Stimulated activated CD8-positive, alpha-beta memory T cell treated with anti-CD3 and anti-CD28 coated beads, Interleukin-7, amount 100 ng/mL, for 4 hours (primary cell): ENCODE data around the gene HDAC10.
A peak's percentile ranks its signal among the peaks of the same experiment; 100 is the strongest.

Experiments used
- DNase-seq, 2 donors: peaks; one replicate each; pipeline ENCODE4 v3.0.0-alpha.2; 2020; ENCODE audit warnings: low read depth in 2 of 2

HDAC10 gene

GRCh38 chr22:50257041-50257440 is 6.0 kb upstream of the HDAC10 start:
- no peak for DNase-seq

GRCh38 chr22:50256258-50256862 is 5.3 kb upstream of the HDAC10 start:
- no peak for DNase-seq

GRCh38 chr22:50255607-50256006 is 4.5 kb upstream of the HDAC10 start:
- no peak for DNase-seq

- no peak for DNase-seq
Observed at GRCh38 chr22:50255099-50255498, 4.0 kb upstream of the HDAC10 start.

- DNase-seq, result no peak
Observed at GRCh38 chr22:50253941-50254340, 2.9 kb upstream of the HDAC10 start.

- no peak for DNase-seq
Observed at GRCh38 chr22:50253046-50253915, 2.2 kb upstream of the HDAC10 start.

GRCh38 chr22:50252082-50253045 is 1.3 kb upstream of the HDAC10 start:
- DNase-seq, result peak; percentile 52 to 61

GRCh38 chr22:50251477-50252081 is 514 bp upstream of the HDAC10 start:
- no peak for DNase-seq

- no peak for DNase-seq
Observed at GRCh38 chr22:50250249-50250554, 863 bp downstream of the HDAC10 start.

GRCh38 chr22:50249341-50250248 is 1.5 kb downstream of the HDAC10 start:
- DNase-seq, result no peak

GRCh38 chr22:50248196-50249081 is 2.6 kb downstream of the HDAC10 start:
- no peak for DNase-seq

- DNase-seq, result no peak
Observed at GRCh38 chr22:50247748-50248147, 3.3 kb downstream of the HDAC10 start.

GRCh38 chr22:50246242-50247175 is 4.6 kb downstream of the HDAC10 start:
- DNase-seq, result no peak

- DNase-seq, result no peak
Observed at GRCh38 chr22:50245214-50246072, 5.6 kb downstream of the HDAC10 start.

- DNase-seq, result peak; percentile 82 to 93
Observed at GRCh38 chr22:50244420-50245213, 6.4 kb downstream of the HDAC10 start, which contains the start of gene TUBGCP6. TUBGCP6 (minus strand) TSS chr22:50245023; CDS start chr22:50244459, 564 bp downstream.

- no peak for DNase-seq
Observed at GRCh38 chr22:50243685-50244419, 7.2 kb downstream of the HDAC10 start.
